ENCODE data around the gene TMEM31. TPM values are rescaled to one million over a fixed set of nuclear protein-coding genes. Genes with fewer than 3 reads are reported as not detected.
"Not testable (repeated sequence)": the region's sequence is repeated elsewhere in the genome, so short reads cannot be mapped to it uniquely, and the experiment has no call there.

The TMEM31 gene
- total RNA-seq, 1 experiment from 2014 or later: not detected

DNA sequence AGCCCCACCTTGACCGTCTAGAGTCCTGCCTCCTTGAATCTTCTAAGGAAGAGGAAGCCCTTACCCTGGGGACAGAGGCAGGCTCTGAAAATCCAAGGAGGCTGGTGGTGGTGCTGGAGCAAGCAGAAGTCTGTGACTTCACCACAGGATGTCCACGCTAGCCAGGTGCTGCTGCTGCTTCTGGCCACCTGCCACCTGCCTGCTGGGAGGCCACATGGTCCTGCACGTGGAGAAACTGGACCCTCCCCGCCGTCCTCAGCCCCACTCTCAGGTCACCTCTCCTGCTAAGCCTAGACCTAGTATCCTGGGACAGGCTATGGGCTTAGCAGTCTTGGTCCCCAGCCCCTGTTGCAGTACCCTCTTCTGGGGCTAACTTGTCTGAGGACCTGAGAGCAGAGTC, 15.8 kb downstream of the TMEM31 start:
- DNase-seq (ENCODE audit: low spot score): no peak

DNA sequence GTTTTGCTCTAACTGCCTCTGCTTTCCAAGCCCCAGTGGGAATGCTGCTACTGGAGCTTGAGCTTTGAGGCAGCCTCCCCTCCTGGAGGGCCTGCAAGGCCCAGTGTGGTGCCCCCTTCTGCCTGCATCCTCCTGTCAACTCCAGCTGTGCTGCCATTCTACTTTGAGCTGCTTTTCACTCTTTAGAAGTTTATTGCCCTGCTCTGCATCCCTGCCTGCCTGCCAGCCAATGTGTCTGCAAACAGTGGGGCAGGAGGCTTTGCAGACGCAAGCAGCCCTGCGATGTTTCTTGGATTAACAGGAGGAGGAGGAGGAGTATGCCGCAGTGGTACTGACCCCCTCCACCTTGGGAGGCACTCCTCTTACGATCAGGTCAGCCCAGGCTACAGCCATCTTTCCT, 16.4 kb downstream of the TMEM31 start:
- DNase-seq (ENCODE audit: low spot score): no peak

DNA sequence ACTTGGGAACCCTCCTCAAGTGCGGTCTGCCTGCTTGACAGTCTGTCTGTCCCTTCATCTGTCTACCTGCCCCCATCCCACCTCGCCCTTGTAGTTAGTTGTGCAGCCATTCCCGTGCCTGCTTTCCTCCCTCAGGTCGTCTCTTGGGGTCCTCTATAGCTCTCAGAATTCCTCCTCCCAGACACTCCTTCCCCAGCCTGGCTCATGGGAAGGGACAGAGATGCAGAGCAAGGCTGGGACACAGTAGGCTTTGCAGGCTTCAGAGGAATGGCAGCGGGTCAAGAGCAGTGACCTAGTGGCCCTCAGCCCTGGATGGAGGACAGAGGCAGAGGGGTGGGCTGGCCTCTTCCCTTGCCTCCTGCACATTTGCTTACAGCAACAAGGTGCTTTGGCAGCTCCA, 18.3 kb downstream of the TMEM31 start:
- DNase-seq (ENCODE audit: low spot score): no peak

DNA sequence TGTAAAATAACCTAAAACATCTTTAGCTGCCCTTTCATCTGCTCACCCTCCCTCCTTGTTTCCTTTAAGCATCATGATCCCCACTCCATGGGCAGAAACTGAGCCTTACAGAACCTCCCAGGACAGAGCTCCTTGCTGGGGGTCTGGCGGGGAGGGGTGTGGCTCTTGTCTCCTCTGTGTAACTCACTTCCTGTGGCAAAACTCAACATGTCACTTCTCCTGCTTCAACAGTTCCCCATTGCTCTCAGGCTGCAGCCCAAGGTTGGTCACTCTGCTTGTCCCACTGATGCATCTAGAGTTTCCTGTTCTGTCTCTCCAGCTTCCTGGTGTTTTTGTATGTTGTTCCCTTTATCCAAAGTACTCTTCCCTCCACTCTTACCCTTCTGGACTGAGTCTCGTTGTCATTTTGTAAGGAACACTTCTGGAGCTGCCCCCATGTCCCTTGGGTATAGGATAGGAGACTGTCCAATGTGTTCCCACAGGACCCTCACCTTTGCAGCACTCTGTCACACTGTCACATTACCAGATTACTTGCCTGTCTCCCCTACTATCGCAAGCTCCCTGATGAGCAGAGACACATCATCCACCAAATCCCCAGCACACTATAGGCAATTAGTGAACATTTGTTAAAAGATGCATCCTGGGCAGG, 19.6 kb downstream of the TMEM31 start:
- DNase-seq (ENCODE audit: low spot score): no peak

GRCh38 chrX:103730796-103731493, 20.2 kb downstream of the TMEM31 start:
- DNase-seq (ENCODE audit: low spot score): no peak

- DNase-seq (ENCODE audit: low spot score): no peak
These were observed 22.3 kb downstream of the TMEM31 start for GRCh38 chrX:103733017-103733416.

GRCh38 chrX:103734125-103734760, 23.5 kb downstream of the TMEM31 start:
- no peak for DNase-seq (ENCODE audit: low spot score)

GRCh38 chrX:103737696-103738095, 27.0 kb downstream of the TMEM31 start:
- DNase-seq (ENCODE audit: low spot score): no peak

DNA sequence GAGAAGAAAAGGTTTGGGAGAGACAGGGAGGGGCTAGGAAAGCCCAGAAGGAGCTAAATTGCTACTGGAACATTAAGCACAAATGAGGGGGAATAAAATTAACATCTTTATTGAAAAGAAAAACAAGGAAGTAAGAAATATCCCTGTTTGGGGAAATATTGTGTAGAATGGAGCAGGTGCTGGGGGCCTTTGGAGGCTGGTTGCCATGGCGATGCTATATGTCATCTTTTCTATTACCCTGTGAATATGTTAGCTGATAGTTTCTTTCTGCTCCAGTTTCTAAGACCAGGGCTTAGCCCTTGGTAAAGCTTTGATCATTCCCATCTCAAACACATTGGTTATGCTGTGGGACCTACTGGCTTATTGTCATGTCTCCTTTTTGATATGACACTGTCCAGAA, 28.7 kb downstream of the TMEM31 start:
- DNase-seq (ENCODE audit: low spot score): no peak

- no peak for DNase-seq (ENCODE audit: low spot score)
These were observed 31.2 kb downstream of the TMEM31 start for GRCh38 chrX:103741879-103742278.

- no peak for DNase-seq (ENCODE audit: low spot score)
These were observed 31.6 kb downstream of the TMEM31 start for GRCh38 chrX:103742339-103742738.

DNA sequence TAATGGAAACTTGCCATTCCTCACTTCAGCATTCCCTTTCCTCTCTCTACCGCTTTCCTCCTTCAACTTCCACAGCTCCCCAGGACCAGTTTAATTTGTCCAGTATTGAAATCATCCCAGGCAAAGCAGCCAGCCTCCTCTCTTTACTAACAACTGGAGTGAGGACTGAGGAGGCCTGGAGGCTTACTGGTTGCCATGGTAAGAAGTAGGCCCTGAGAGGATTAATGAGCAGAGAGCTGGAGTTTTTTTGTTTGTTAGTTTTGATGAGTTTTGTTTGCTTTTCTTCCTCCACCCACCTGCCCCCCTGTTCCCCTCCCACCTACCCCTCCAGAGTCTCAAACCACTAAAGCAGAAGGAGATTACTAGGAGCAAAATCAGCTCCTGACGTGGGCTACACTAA, 36.5 kb downstream of the TMEM31 start:
- DNase-seq (ENCODE audit: low spot score): no peak

- no peak for DNase-seq (ENCODE audit: low spot score)
These were observed 43.7 kb downstream of the TMEM31 start for GRCh38 chrX:103754401-103754800.

DNA sequence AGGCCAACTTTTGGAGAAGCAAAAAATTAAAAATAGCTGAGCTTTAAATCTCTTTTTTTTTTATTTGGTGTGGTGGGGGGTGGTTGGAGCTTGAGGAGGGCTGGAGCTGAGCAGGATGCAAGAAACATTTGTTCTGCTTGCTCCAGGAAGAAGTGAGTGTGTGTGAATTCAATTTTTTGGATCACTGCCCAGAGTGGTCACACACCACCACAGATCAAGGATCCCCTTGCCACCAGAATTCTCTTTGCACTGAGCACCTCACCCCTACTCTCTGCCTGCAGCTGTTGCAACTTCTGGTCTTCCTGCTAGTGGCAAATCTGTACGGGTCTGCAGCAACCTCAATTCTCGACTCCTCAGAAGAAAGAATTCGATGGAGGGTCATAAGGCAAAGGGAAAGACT, 46.0 kb downstream of the TMEM31 start:
- no peak for DNase-seq (ENCODE audit: low spot score)

GRCh38 chrX:103758555-103758954, 47.8 kb downstream of the TMEM31 start:
- no peak for DNase-seq (ENCODE audit: low spot score)

GRCh38 chrX:103763541-103763940, 52.8 kb downstream of the TMEM31 start:
- not testable (repeated sequence) for DNase-seq (ENCODE audit: low spot score)

Other genes with a start within 250 kb of the TMEM31 start
- gene RAB40A, start 191.4 kb upstream of the TMEM31 start, total RNA-seq (2014; rRNA removed; shearing (Covaris generic)): not detected in 2 replicates
- 2.2 and 3.2 TPM in 2 replicates for gene TCEAL4, start 125.4 kb upstream of the TMEM31 start, total RNA-seq (2014; rRNA removed; shearing (Covaris generic))
- gene TCEAL3, start 102.9 kb upstream of the TMEM31 start, total RNA-seq (2014; rRNA removed; shearing (Covaris generic)): 0.31 and 0.71 TPM in 2 replicates
- gene TCEAL1, start 81.9 kb upstream of the TMEM31 start, total RNA-seq (2014; rRNA removed; shearing (Covaris generic)): 5.6 and 8.4 TPM in 2 replicates
- 185 and 224 TPM in 2 replicates for gene MORF4L2, start 24.2 kb upstream of the TMEM31 start, total RNA-seq (2014; rRNA removed; shearing (Covaris generic))
- gene PLP1, start 65.9 kb downstream of the TMEM31 start, total RNA-seq (2014; rRNA removed; shearing (Covaris generic)): not detected in 2 replicates
- gene RAB9B, start 121.3 kb downstream of the TMEM31 start, total RNA-seq (2014; rRNA removed; shearing (Covaris generic)): not detected in 2 replicates

All from HT-29 (cell line).